Measurements from ENCODE around the gene PLPPR3. TPM values are rescaled to one million over a fixed set of nuclear protein-coding genes. Genes with fewer than 3 reads are reported as not detected.

PLPPR3 gene
- total RNA-seq, 1 experiment from 2014 or later, result not detected

GRCh38 chr19:803686-804418 lies 17.9 kb downstream of the PLPPR3 start:
- Mint-ChIP-seq H3K4me1 (ENCODE audit: low read depth, unreplicated experiment) (peaks cover 10% of the 10 kb centered on the region), H3K36me3 (ENCODE audit: insufficient read depth, unreplicated experiment) (peaks cover 76% of the 10 kb centered on the region), H3K27ac (ENCODE audit: unreplicated experiment) (no peak overlapping the region), H3K4me3 (ENCODE audit: low read depth, unreplicated experiment) (no peak overlapping the region), H3K27me3 (ENCODE audit: unreplicated experiment) (no peaks in the 10 kb centered on the region), H3K9me3 (ENCODE audit: low read depth, unreplicated experiment) (no peaks in the 10 kb centered on the region)
- no TSS peak for BruUV-seq (replicated peaks)
- DNase-seq, result no peak
- CTCF ChIA-PET, result no interaction called here
- intact Hi-C loops (cut with micrococcal nuclease; ENCODE audit: unreplicated experiment), result no loop called here
- TF ChIP-seq, protein P1, sequence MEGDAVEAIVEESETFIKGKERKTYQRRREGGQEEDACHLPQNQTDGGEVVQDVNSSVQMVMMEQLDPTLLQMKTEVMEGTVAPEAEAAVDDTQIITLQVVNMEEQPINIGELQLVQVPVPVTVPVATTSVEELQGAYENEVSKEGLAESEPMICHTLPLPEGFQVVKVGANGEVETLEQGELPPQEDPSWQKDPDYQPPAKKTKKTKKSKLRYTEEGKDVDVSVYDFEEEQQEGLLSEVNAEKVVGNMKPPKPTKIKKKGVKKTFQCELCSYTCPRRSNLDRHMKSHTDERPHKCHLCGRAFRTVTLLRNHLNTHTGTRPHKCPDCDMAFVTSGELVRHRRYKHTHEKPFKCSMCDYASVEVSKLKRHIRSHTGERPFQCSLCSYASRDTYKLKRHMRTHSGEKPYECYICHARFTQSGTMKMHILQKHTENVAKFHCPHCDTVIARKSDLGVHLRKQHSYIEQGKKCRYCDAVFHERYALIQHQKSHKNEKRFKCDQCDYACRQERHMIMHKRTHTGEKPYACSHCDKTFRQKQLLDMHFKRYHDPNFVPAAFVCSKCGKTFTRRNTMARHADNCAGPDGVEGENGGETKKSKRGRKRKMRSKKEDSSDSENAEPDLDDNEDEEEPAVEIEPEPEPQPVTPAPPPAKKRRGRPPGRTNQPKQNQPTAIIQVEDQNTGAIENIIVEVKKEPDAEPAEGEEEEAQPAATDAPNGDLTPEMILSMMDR (IDR thresholded peaks at IDR 0.05; ENCODE audit: unreplicated experiment), result no peak

- CTCF ChIA-PET, result no interaction called here
- no peak overlapping the region for H3K4me3 Mint-ChIP-seq (ENCODE audit: low read depth, unreplicated experiment)
- H3K36me3 Mint-ChIP-seq (ENCODE audit: insufficient read depth, unreplicated experiment), result peaks cover 81% of the 10 kb centered on the region
- H3K27ac Mint-ChIP-seq (ENCODE audit: unreplicated experiment), result no peak overlapping the region
- TF ChIP-seq, protein P1 (IDR thresholded peaks at IDR 0.05; ENCODE audit: unreplicated experiment), result no peak
- no TSS peak for BruUV-seq (replicated peaks)
- intact Hi-C loops (cut with micrococcal nuclease; ENCODE audit: unreplicated experiment), result no loop called here
- no peak for DNase-seq
- peaks cover 10% of the 10 kb centered on the region for H3K4me1 Mint-ChIP-seq (ENCODE audit: low read depth, unreplicated experiment)
- no peaks in the 10 kb centered on the region for H3K9me3 Mint-ChIP-seq (ENCODE audit: low read depth, unreplicated experiment)
- H3K27me3 Mint-ChIP-seq (ENCODE audit: unreplicated experiment), result no peaks in the 10 kb centered on the region
Measured at GRCh38 chr19:803099-803561, 18.6 kb downstream of the PLPPR3 start.

GRCh38 chr19:802498-803098 lies 19.2 kb downstream of the PLPPR3 start:
- CTCF ChIA-PET, result no interaction called here
- Mint-ChIP-seq H3K4me1 (ENCODE audit: low read depth, unreplicated experiment) (peaks cover 10% of the 10 kb centered on the region), H3K36me3 (ENCODE audit: insufficient read depth, unreplicated experiment) (peaks cover 77% of the 10 kb centered on the region), H3K27me3 (ENCODE audit: unreplicated experiment) (no peaks in the 10 kb centered on the region), H3K4me3 (ENCODE audit: low read depth, unreplicated experiment) (peak overlapping the region; percentile 77), H3K27ac (ENCODE audit: unreplicated experiment) (no peak overlapping the region), H3K9me3 (ENCODE audit: low read depth, unreplicated experiment) (no peaks in the 10 kb centered on the region)
- DNase-seq, result no peak
- no TSS peak for BruUV-seq (replicated peaks)
- TF ChIP-seq, protein P1 (IDR thresholded peaks at IDR 0.05; ENCODE audit: unreplicated experiment), result no peak
- intact Hi-C loops (cut with micrococcal nuclease; ENCODE audit: unreplicated experiment), result no loop called here

DNA sequence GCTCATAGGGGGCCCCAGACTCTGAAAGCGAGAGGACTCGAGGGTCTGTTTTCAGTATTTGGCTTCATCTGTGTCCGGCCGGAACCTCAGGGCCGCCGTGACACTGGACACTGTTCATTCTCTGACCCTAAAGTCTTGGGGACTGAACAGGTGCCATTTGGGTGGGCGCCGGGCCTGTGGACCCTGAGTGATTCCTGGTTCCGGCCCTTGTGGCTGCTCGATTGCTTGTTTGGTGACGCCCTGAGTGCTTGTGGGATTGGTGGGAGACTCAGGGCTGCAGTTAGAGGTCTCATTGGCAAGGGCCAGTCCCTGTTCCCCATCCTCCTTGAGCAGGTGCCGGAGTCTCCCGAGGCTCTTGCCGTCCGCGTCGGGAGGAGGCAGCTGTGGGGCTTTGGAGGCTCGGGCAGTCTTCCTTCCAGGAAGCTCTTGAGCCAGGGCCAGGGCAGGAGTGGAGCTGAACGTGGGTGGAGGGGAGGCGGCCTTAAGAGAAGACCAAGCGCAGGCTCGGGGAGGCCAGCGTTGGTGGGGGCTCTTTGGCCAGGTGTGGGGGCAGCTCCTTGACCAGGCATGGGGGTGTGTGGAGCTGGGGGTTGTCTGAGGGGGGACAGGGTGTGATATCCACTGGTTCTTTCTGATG lies 19.8 kb downstream of the PLPPR3 start:
- peaks cover 75% of the 10 kb centered on the region for H3K36me3 Mint-ChIP-seq (ENCODE audit: insufficient read depth, unreplicated experiment)
- no peaks in the 10 kb centered on the region for H3K27me3 Mint-ChIP-seq (ENCODE audit: unreplicated experiment)
- no TSS peak for BruUV-seq (replicated peaks)
- intact Hi-C loops (cut with micrococcal nuclease; ENCODE audit: unreplicated experiment), result no loop called here
- no peaks in the 10 kb centered on the region for H3K9me3 Mint-ChIP-seq (ENCODE audit: low read depth, unreplicated experiment)
- H3K4me3 Mint-ChIP-seq (ENCODE audit: low read depth, unreplicated experiment), result peak overlapping the region; percentile 77
- TF ChIP-seq, protein P1 (IDR thresholded peaks at IDR 0.05; ENCODE audit: unreplicated experiment), result no peak
- H3K4me1 Mint-ChIP-seq (ENCODE audit: low read depth, unreplicated experiment), result peaks cover 10% of the 10 kb centered on the region
- no peak for DNase-seq
- CTCF ChIA-PET, result no interaction called here
- H3K27ac Mint-ChIP-seq (ENCODE audit: unreplicated experiment), result no peak overlapping the region
